Measurements from ENCODE around the gene GPSM1. TPM values are rescaled to one million over a fixed set of nuclear protein-coding genes. Genes with fewer than 3 reads are reported as not detected.

GPSM1 gene
- total RNA-seq, 2 donors from 2014 or later: 15.8 to 23.1 TPM

GRCh38 chr9:136322756-136323330 is 4.5 kb upstream of the GPSM1 start:
- TF ChIP-seq, protein P1, sequence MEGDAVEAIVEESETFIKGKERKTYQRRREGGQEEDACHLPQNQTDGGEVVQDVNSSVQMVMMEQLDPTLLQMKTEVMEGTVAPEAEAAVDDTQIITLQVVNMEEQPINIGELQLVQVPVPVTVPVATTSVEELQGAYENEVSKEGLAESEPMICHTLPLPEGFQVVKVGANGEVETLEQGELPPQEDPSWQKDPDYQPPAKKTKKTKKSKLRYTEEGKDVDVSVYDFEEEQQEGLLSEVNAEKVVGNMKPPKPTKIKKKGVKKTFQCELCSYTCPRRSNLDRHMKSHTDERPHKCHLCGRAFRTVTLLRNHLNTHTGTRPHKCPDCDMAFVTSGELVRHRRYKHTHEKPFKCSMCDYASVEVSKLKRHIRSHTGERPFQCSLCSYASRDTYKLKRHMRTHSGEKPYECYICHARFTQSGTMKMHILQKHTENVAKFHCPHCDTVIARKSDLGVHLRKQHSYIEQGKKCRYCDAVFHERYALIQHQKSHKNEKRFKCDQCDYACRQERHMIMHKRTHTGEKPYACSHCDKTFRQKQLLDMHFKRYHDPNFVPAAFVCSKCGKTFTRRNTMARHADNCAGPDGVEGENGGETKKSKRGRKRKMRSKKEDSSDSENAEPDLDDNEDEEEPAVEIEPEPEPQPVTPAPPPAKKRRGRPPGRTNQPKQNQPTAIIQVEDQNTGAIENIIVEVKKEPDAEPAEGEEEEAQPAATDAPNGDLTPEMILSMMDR (IDR thresholded peaks at IDR 0.05): no peak
- TF ChIP-seq POLR2A (IDR thresholded peaks at IDR 0.05): no peak
- intact Hi-C loops (cut with DNase I): no loop called here
- H3K4me1 ChIP-seq: no peaks in the 10 kb centered on the region
- ATAC-seq (no peak), DNase-seq (no peak)
- no peaks in the 10 kb centered on the region for H3K9me3 ChIP-seq
- H3K36me3 ChIP-seq (replicated peaks in 1 of 2; ENCODE audit: insufficient read depth in 1 of 2, low read depth in 2 of 2): no peaks in the 10 kb centered on the region
- H3K27me3 ChIP-seq: no peaks in the 10 kb centered on the region
- WGBS, 2 donors: 70 to 72% methylated on average over 10 to 22 of the region's 23 CpGs
- no peak overlapping the region for H3K27ac ChIP-seq
- H3K4me3 ChIP-seq: no peak overlapping the region

DNA sequence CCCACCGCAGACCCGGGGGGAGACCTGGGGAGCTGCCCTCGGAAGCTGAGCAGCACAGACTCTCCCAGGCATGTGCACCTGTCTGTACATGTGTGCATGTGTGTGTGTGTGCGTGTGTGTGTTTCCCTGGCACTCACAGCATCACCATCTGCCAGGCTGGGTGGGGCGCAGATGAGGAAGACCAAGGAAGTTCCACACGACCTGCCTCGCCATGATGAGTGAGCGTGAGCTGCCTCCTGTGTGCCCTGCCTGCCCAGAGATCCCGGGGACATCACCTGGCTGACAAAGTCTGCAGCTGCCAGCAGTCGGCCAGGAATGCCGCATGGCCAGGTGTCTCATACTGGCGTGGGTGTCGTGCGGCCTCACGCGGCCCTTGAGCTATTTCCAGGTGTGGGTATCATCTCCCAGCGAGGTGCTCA is 4.0 kb upstream of the GPSM1 start:
- no peaks in the 10 kb centered on the region for H3K36me3 ChIP-seq (replicated peaks in 1 of 2; ENCODE audit: insufficient read depth in 1 of 2, low read depth in 2 of 2)
- intact Hi-C loops (cut with DNase I): no loop called here
- H3K4me3 ChIP-seq: no peak overlapping the region
- WGBS, 2 donors: 66 to 77% methylated on average over 3 to 16 of the region's 17 CpGs
- no peaks in the 10 kb centered on the region for H3K27me3 ChIP-seq
- no peaks in the 10 kb centered on the region for H3K9me3 ChIP-seq
- H3K27ac ChIP-seq: no peak overlapping the region
- no peak for TF ChIP-seq POLR2A (IDR thresholded peaks at IDR 0.05)
- TF ChIP-seq, protein P1 (IDR thresholded peaks at IDR 0.05): no peak
- H3K4me1 ChIP-seq: peaks cover 5% of the 10 kb centered on the region
- DNase-seq (no peak), ATAC-seq (no peak)

DNA sequence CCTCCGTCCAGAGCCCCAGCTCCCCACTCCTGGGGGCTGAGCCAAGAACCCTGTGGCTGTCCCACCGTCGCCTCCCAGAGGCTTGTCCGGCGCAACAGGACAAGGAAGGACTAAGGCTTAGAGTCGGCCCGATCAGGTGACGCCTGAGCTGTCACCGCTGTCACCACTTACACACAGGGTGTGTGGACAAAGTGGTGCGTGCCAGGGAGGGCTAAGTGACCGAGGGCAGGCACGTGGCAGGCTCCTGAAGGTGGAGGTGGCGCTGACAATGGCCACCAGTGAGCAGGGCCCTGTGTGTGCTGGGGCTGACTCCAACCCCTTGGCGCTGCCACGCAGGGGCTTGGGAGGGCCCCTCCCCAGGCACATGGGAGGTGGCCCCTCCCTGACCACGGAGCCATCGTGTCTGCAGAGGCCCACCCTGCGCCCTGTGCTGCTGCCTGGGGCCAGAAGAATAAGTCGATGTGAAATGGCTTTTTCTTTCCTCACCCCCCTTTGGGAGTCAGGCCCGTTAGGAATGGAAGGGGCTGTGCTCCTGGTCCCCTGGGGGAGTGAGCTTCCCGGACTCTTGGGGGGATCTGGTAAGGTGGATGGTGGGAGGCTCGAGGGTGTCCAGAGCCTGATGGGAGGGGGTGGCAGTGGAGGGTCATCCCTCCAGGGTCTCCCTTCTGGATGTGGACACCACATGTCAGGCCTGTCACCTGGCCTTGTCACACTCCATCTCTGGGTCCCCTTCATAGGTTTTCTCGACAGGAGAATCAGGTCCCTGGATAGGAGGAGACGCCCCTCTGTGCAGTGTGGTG is 2.6 kb upstream of the GPSM1 start:
- WGBS, 2 donors: 54 to 59% methylated on average over 3 to 21 of the region's 24 CpGs
- H3K9me3 ChIP-seq: no peaks in the 10 kb centered on the region
- peak overlapping the region in 1 of 4 donors; percentile 21 for H3K27ac ChIP-seq
- DNase-seq (peak; percentile 45 to 79 (median 67)), ATAC-seq (peak; percentile 55)
- TF ChIP-seq, protein P1 (IDR thresholded peaks at IDR 0.05): no peak
- no peak for TF ChIP-seq POLR2A (IDR thresholded peaks at IDR 0.05)
- no peak overlapping the region for H3K4me3 ChIP-seq
- peaks cover 13% of the 10 kb centered on the region for H3K4me1 ChIP-seq
- intact Hi-C loops (cut with DNase I): no loop called here
- no peaks in the 10 kb centered on the region for H3K27me3 ChIP-seq
- no peaks in the 10 kb centered on the region for H3K36me3 ChIP-seq (replicated peaks in 1 of 2; ENCODE audit: insufficient read depth in 1 of 2, low read depth in 2 of 2)

- Histone ChIP-seq H3K9me3 (no peaks in the 10 kb centered on the region), H3K4me3 (no peak overlapping the region), H3K36me3 (replicated peaks in 1 of 2; ENCODE audit: insufficient read depth in 1 of 2, low read depth in 2 of 2) (no peaks in the 10 kb centered on the region), H3K27ac (no peak overlapping the region), H3K27me3 (no peaks in the 10 kb centered on the region), H3K4me1 (peaks cover 13% of the 10 kb centered on the region)
- intact Hi-C loops (cut with DNase I): no loop called here
- WGBS, 2 donors: 87 to 88% methylated on average over 3 to 12 of the region's 13 CpGs
- no peak for ATAC-seq
- no peak for DNase-seq
- TF ChIP-seq, protein P1 (IDR thresholded peaks at IDR 0.05): no peak
- TF ChIP-seq POLR2A (IDR thresholded peaks at IDR 0.05): no peak
Measured at GRCh38 chr9:136325358-136325757, 2.0 kb upstream of the GPSM1 start.
